Measurements from ENCODE around the gene PLPP6.

PLPP6 gene

DNA sequence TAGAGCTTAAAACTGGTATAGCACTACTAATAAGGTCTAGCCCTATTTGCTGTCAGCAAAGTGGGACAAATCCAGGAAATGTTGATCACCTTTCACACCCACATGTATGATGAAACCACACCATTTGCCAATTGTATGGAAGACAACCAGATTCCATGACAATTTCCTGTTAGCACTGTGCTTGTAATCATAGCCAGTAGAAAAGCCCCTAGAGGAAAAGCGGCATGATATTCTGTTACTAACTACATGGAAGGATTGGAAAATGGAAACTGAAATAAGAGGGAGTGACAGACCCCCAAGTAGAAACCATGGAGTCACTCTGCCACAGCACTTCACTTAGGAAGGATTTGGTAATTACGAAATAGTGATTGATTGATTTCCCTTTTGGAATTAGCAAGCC lies 3.3 kb downstream of the PLPP6 start:
- Histone ChIP-seq H3K27ac (replicated peaks; ENCODE audit: low read length) (no peak overlapping the region), H3K9ac (ENCODE audit: low read depth, low read length, poor library complexity) (no peak overlapping the region), H3K4me3 (ENCODE audit: low read length in 2 of 2) (no peak overlapping the region), H2BK15ac (ENCODE audit: low read length) (no peak overlapping the region), H4K91ac (ENCODE audit: low read depth, low read length, poor library complexity) (no peak overlapping the region), H3K14ac (ENCODE audit: low read length) (no peak overlapping the region), H2AFZ (ENCODE audit: low read length) (no peak overlapping the region), H3K4me1 (ENCODE audit: control insufficient read depth in 2 of 2, insufficient read depth in 1 of 2, low read depth in 1 of 2, low read length in 2 of 2) (peaks cover 5 to 8% of the 10 kb centered on the region in 2 donors), H3K79me1 (ENCODE audit: low read depth, low read length) (no peaks in the 10 kb centered on the region), H2BK120ac (ENCODE audit: low read depth, low read length) (no peak overlapping the region), H2AK5ac (ENCODE audit: low read depth, low read length) (no peak overlapping the region), H3K4me2 (ENCODE audit: insufficient read depth, low read length, poor library complexity, severe bottlenecking) (no peak overlapping the region), H3K18ac (ENCODE audit: low read length) (no peak overlapping the region), H3K4ac (ENCODE audit: low read length) (no peak overlapping the region), H3K9me3 (replicated peaks in 1 of 2; ENCODE audit: control insufficient read depth in 2 of 2, insufficient read depth in 1 of 2, low read depth in 1 of 2, low read length in 2 of 2) (no peaks in the 10 kb centered on the region), H2BK5ac (ENCODE audit: low read length) (no peak overlapping the region), H4K8ac (ENCODE audit: low read depth, low read length) (no peak overlapping the region), H3K36me3 (replicated peaks in 1 of 2; ENCODE audit: control insufficient read depth in 2 of 2, insufficient read depth in 2 of 2, low read length in 2 of 2) (no peaks in the 10 kb centered on the region), H3K27me3 (ENCODE audit: control insufficient read depth in 3 of 3, insufficient read depth in 3 of 3, low read depth in 1 of 3, low read length in 3 of 3) (peaks cover 0 to 5% (median 0%) of the 10 kb centered on the region in 3 experiments), H2BK12ac (ENCODE audit: low read length) (no peak overlapping the region), H3K23ac (ENCODE audit: low read depth, low read length, poor library complexity) (no peak overlapping the region)
- WGBS, 2 donors (ENCODE audit: extremely low coverage in 2 of 2, insufficient read length in 2 of 2, insufficient replicate concordance in 1 of 2), result no CpG with 5 or more reads among the region's 2 CpGs
- DNase-seq (ENCODE audit: low spot score), result no peak

- peak within 1 kb of the TSS; percentile 66 for H3K4me2 ChIP-seq (ENCODE audit: insufficient read depth, low read length, poor library complexity, severe bottlenecking)
- no peaks in the 10 kb centered on the region for H3K36me3 ChIP-seq (replicated peaks in 1 of 2; ENCODE audit: control insufficient read depth in 2 of 2, insufficient read depth in 2 of 2, low read length in 2 of 2)
- H2AK5ac ChIP-seq (ENCODE audit: low read depth, low read length), result no peak within 1 kb of the TSS
- no peak for DNase-seq (ENCODE audit: low spot score)
- peak within 1 kb of the TSS in 1 of 2 donors; percentile 71 for H3K4me3 ChIP-seq (ENCODE audit: low read length in 2 of 2)
- no peak within 1 kb of the TSS for H2AFZ ChIP-seq (ENCODE audit: low read length)
- H3K9ac ChIP-seq (ENCODE audit: low read depth, low read length, poor library complexity), result no peak within 1 kb of the TSS
- H3K14ac ChIP-seq (ENCODE audit: low read length), result no peak within 1 kb of the TSS
- H3K4ac ChIP-seq (ENCODE audit: low read length), result no peak within 1 kb of the TSS
- H2BK15ac ChIP-seq (ENCODE audit: low read length), result no peak within 1 kb of the TSS
- H3K27ac ChIP-seq (replicated peaks; ENCODE audit: low read length), result no peak within 1 kb of the TSS
- WGBS, 2 donors (ENCODE audit: extremely low coverage in 2 of 2, insufficient read length in 2 of 2, insufficient replicate concordance in 1 of 2), result no CpG with 5 or more reads among the region's 36 CpGs
- no peak within 1 kb of the TSS for H2BK5ac ChIP-seq (ENCODE audit: low read length)
- H3K18ac ChIP-seq (ENCODE audit: low read length), result peak within 1 kb of the TSS; percentile 5
- peaks cover 0 to 5% (median 0%) of the 10 kb centered on the region in 3 experiments for H3K27me3 ChIP-seq (ENCODE audit: control insufficient read depth in 3 of 3, insufficient read depth in 3 of 3, low read depth in 1 of 3, low read length in 3 of 3)
- H3K9me3 ChIP-seq (replicated peaks in 1 of 2; ENCODE audit: control insufficient read depth in 2 of 2, insufficient read depth in 1 of 2, low read depth in 1 of 2, low read length in 2 of 2), result no peaks in the 10 kb centered on the region
- H4K91ac ChIP-seq (ENCODE audit: low read depth, low read length, poor library complexity), result no peak within 1 kb of the TSS
- H2BK12ac ChIP-seq (ENCODE audit: low read length), result no peak within 1 kb of the TSS
- peaks cover 5 to 8% of the 10 kb centered on the region in 2 donors for H3K4me1 ChIP-seq (ENCODE audit: control insufficient read depth in 2 of 2, insufficient read depth in 1 of 2, low read depth in 1 of 2, low read length in 2 of 2)
- no peak within 1 kb of the TSS for H3K23ac ChIP-seq (ENCODE audit: low read depth, low read length, poor library complexity)
- H3K79me1 ChIP-seq (ENCODE audit: low read depth, low read length), result no peaks in the 10 kb centered on the region
- no peak within 1 kb of the TSS for H4K8ac ChIP-seq (ENCODE audit: low read depth, low read length)
- H2BK120ac ChIP-seq (ENCODE audit: low read depth, low read length), result no peak within 1 kb of the TSS
These were observed 4.1 kb downstream of the PLPP6 start, which contains the start of gene SPATA6L for GRCh38 chr9:4666042-4666699. Gene SPATA6L, minus strand, starts transcription at chr9:4666480. Its CDS starts 230 bp downstream, at chr9:4666250.

DNA sequence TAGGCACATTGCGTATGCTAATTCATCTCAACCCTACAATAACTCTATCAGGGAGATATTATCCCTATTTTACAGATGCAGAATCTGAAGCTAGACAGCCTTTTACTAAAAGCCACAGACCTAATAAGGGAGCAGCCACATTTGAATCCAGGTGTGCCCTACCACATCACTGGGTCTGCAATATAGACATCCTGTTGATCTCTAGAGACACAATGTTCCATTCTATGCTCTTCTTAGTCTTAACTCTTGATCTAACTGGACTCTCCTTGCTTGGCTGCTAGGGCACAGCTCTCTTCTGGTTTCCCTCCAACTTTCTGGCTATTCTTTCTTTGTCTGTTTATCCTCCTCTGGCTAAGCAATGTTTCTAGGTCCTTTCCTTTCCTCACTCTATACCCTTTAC lies 5.6 kb downstream of the PLPP6 start:
- Histone ChIP-seq H4K91ac (ENCODE audit: low read depth, low read length, poor library complexity) (no peak overlapping the region), H2BK5ac (ENCODE audit: low read length) (no peak overlapping the region), H3K27me3 (ENCODE audit: control insufficient read depth in 3 of 3, insufficient read depth in 3 of 3, low read depth in 1 of 3, low read length in 3 of 3) (peaks cover 0 to 5% (median 0%) of the 10 kb centered on the region in 3 experiments), H3K14ac (ENCODE audit: low read length) (no peak overlapping the region), H4K8ac (ENCODE audit: low read depth, low read length) (no peak overlapping the region), H2AK5ac (ENCODE audit: low read depth, low read length) (no peak overlapping the region), H2BK15ac (ENCODE audit: low read length) (no peak overlapping the region), H3K18ac (ENCODE audit: low read length) (no peak overlapping the region), H3K9ac (ENCODE audit: low read depth, low read length, poor library complexity) (no peak overlapping the region), H3K9me3 (replicated peaks in 1 of 2; ENCODE audit: control insufficient read depth in 2 of 2, insufficient read depth in 1 of 2, low read depth in 1 of 2, low read length in 2 of 2) (no peaks in the 10 kb centered on the region), H3K79me1 (ENCODE audit: low read depth, low read length) (no peaks in the 10 kb centered on the region), H3K23ac (ENCODE audit: low read depth, low read length, poor library complexity) (no peak overlapping the region), H3K27ac (replicated peaks; ENCODE audit: low read length) (no peak overlapping the region), H3K4me3 (ENCODE audit: low read length in 2 of 2) (no peak overlapping the region), H3K4ac (ENCODE audit: low read length) (no peak overlapping the region), H3K4me1 (ENCODE audit: control insufficient read depth in 2 of 2, insufficient read depth in 1 of 2, low read depth in 1 of 2, low read length in 2 of 2) (peaks cover 5 to 6% of the 10 kb centered on the region in 2 donors), H3K36me3 (replicated peaks in 1 of 2; ENCODE audit: control insufficient read depth in 2 of 2, insufficient read depth in 2 of 2, low read length in 2 of 2) (no peaks in the 10 kb centered on the region), H2BK120ac (ENCODE audit: low read depth, low read length) (no peak overlapping the region), H2AFZ (ENCODE audit: low read length) (no peak overlapping the region), H2BK12ac (ENCODE audit: low read length) (no peak overlapping the region), H3K4me2 (ENCODE audit: insufficient read depth, low read length, poor library complexity, severe bottlenecking) (no peak overlapping the region)
- no CpG with 5 or more reads among the region's 1 CpG for WGBS, 2 donors (ENCODE audit: extremely low coverage in 2 of 2, insufficient read length in 2 of 2, insufficient replicate concordance in 1 of 2)
- no peak for DNase-seq (ENCODE audit: low spot score)

DNA sequence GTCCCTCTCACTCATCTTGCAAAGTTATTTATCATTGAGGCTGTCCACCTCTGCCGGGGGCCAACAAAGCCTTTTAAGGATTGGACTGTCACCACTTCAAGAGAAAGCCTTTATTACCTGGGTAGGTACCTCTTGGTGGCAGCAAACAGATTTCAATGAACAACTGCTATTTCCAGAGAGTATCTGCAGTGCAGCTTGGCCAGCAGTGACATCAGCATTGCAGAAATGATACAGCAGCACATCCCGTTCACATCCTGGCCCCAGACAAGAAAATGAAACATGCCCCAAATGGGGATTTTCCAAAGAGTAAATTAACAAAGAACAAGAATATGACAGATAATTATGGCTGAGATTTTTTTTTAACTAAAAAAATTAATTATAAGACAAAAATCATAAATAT lies 6.5 kb downstream of the PLPP6 start:
- no peak overlapping the region for H2AFZ ChIP-seq (ENCODE audit: low read length)
- H3K4ac ChIP-seq (ENCODE audit: low read length), result no peak overlapping the region
- H3K4me2 ChIP-seq (ENCODE audit: insufficient read depth, low read length, poor library complexity, severe bottlenecking), result no peak overlapping the region
- H4K91ac ChIP-seq (ENCODE audit: low read depth, low read length, poor library complexity), result no peak overlapping the region
- no peak overlapping the region for H2BK5ac ChIP-seq (ENCODE audit: low read length)
- H2BK120ac ChIP-seq (ENCODE audit: low read depth, low read length), result no peak overlapping the region
- H4K8ac ChIP-seq (ENCODE audit: low read depth, low read length), result no peak overlapping the region
- no peaks in the 10 kb centered on the region for H3K4me1 ChIP-seq (ENCODE audit: control insufficient read depth in 2 of 2, insufficient read depth in 1 of 2, low read depth in 1 of 2, low read length in 2 of 2)
- H3K14ac ChIP-seq (ENCODE audit: low read length), result no peak overlapping the region
- no CpG with 5 or more reads among the region's 2 CpGs for WGBS, 2 donors (ENCODE audit: extremely low coverage in 2 of 2, insufficient read length in 2 of 2, insufficient replicate concordance in 1 of 2)
- H3K27me3 ChIP-seq (ENCODE audit: control insufficient read depth in 3 of 3, insufficient read depth in 3 of 3, low read depth in 1 of 3, low read length in 3 of 3), result peaks cover 0 to 5% (median 0%) of the 10 kb centered on the region in 3 experiments
- no peak overlapping the region for H3K27ac ChIP-seq (replicated peaks; ENCODE audit: low read length)
- H3K23ac ChIP-seq (ENCODE audit: low read depth, low read length, poor library complexity), result no peak overlapping the region
- no peaks in the 10 kb centered on the region for H3K79me1 ChIP-seq (ENCODE audit: low read depth, low read length)
- H3K9ac ChIP-seq (ENCODE audit: low read depth, low read length, poor library complexity), result no peak overlapping the region
- no peak overlapping the region for H3K18ac ChIP-seq (ENCODE audit: low read length)
- no peak overlapping the region for H2AK5ac ChIP-seq (ENCODE audit: low read depth, low read length)
- H3K4me3 ChIP-seq (ENCODE audit: low read length in 2 of 2), result no peak overlapping the region
- H3K9me3 ChIP-seq (replicated peaks in 1 of 2; ENCODE audit: control insufficient read depth in 2 of 2, insufficient read depth in 1 of 2, low read depth in 1 of 2, low read length in 2 of 2), result no peaks in the 10 kb centered on the region
- no peak overlapping the region for H2BK12ac ChIP-seq (ENCODE audit: low read length)
- no peaks in the 10 kb centered on the region for H3K36me3 ChIP-seq (replicated peaks in 1 of 2; ENCODE audit: control insufficient read depth in 2 of 2, insufficient read depth in 2 of 2, low read length in 2 of 2)
- DNase-seq (ENCODE audit: low spot score), result no peak
- no peak overlapping the region for H2BK15ac ChIP-seq (ENCODE audit: low read length)
